Loucy (cell line): ENCODE results near the gene RUNX2.

ENCODE experiments used
- H2AFZ ChIP-seq: fragments of 200-600 bp; sonication (generic); 2 replicates; pipeline ENCODE4 v1.6.0; 2016; ENCODE audit warnings: antibody characterized with exemption, mild to moderate bottlenecking, low read length, moderate library complexity
- H3F3A ChIP-seq: fragments of 200-600 bp; 2 replicates; pipeline ENCODE4 v1.6.0; 2016; ENCODE audit warnings: antibody characterized with exemption, low read depth, mild to moderate bottlenecking
- H3K27me3 ChIP-seq: fragments of 200-600 bp; sonication (generic); 2 replicates; pipeline ENCODE4 v1.6.1; 2014; ENCODE audit warnings: low read length, mild to moderate bottlenecking; ENCODE audit not compliant: insufficient read depth, poor library complexity, severe bottlenecking
- H3K36me3 ChIP-seq: fragments of 200-600 bp; sonication (generic); 2 replicates; pipeline ENCODE4 v1.6.1; 2016; ENCODE audit warnings: low read length; ENCODE audit not compliant: insufficient read depth
- H3K4me1 ChIP-seq: fragments of 200-600 bp; sonication (generic); 2 replicates; pipeline ENCODE4 v1.5.1; 2014; ENCODE audit warnings: low read length, mild to moderate bottlenecking; ENCODE audit not compliant: insufficient read depth, poor library complexity, severe bottlenecking
- H3K4me2 ChIP-seq: fragments of 200-600 bp; sonication (generic); 2 replicates; pipeline ENCODE4 v1.6.0; 2014; ENCODE audit warnings: antibody characterized with exemption, low read length, low read depth, mild to moderate bottlenecking; ENCODE audit not compliant: poor library complexity, severe bottlenecking
- H3K4me3 ChIP-seq: fragments of 200-600 bp; sonication (generic); 2 replicates; pipeline ENCODE4 v1.5.1; 2014; ENCODE audit warnings: low read length, mild to moderate bottlenecking, mixed read lengths; ENCODE audit not compliant: poor library complexity, severe bottlenecking
- H3K79me2 ChIP-seq: fragments of 200-600 bp; sonication (generic); 2 replicates; pipeline ENCODE4 v1.6.1; 2014; ENCODE audit warnings: low read length; ENCODE audit not compliant: insufficient read depth
- H3K9ac ChIP-seq: fragments of 200-600 bp; sonication (generic); 2 replicates; pipeline ENCODE4 v1.6.0; 2014; ENCODE audit warnings: mild to moderate bottlenecking, low read depth, low read length, moderate library complexity; ENCODE audit not compliant: poor library complexity, severe bottlenecking
- H3K9me2 ChIP-seq: fragments of 200-600 bp; sonication (generic); replicated peaks from 2 replicates; pipeline ENCODE4 v1.6.1; 2016; ENCODE audit warnings: low read depth, low read length, mixed read lengths
- H3K9me3 ChIP-seq: fragments of 200-600 bp; sonication (generic); 2 replicates; pipeline ENCODE4 v1.6.1; 2014; ENCODE audit warnings: mild to moderate bottlenecking, antibody characterized with exemption, low read length, low read depth; ENCODE audit not compliant: insufficient read depth
- H4K20me1 ChIP-seq: fragments of 200-600 bp; sonication (generic); 2 replicates; pipeline ENCODE4 v1.6.0; 2014; ENCODE audit warnings: antibody characterized with exemption, low read length, mild to moderate bottlenecking; ENCODE audit not compliant: insufficient read depth, poor library complexity, severe bottlenecking
- EZH2phosphoT487 ChIP-seq: fragments of 200-600 bp; IDR thresholded peaks from 2 replicates; pipeline ENCODE4 v1.6.1; 2018; ENCODE audit warnings: antibody characterized with exemption, mild to moderate bottlenecking, moderate library complexity, borderline replicate concordance
- TF ChIP-seq, protein P1 (sequence below): fragments of 200-600 bp; sonication (generic); conservative IDR thresholded peaks from 2 replicates; pipeline ENCODE4 v1.5.1; 2014; ENCODE audit warnings: mild to moderate bottlenecking, antibody characterized with exemption, low read length

Gene RUNX2

DNA sequence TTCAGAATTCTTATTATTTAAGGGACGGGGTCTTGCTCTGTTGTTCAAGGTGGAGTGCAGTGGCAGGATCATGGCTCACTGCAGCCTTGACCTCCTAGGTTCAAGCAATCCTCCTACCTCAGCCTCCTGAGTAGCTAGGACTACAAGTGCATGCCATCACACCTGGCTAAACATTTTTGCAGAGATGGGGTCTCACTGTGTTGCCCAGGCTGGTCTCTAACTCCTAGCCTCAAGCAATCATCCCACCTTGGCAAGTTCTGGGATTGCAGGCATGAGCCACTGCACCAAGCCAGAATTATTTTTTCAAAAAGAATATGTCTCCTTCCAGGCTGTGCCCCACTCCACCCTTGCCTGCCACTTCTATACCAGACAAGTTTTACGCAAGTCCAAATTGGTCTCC is 239.7 kb downstream of the RUNX2 start:
- H3F3A ChIP-seq, result no peaks in the 10 kb centered on the region
- H3K36me3 ChIP-seq, result no peaks in the 10 kb centered on the region
- no peaks in the 10 kb centered on the region for H3K27me3 ChIP-seq
- no peaks in the 10 kb centered on the region for H3K9me3 ChIP-seq
- H3K9me2 ChIP-seq, result no peaks in the 10 kb centered on the region
- H2AFZ ChIP-seq, result no peak overlapping the region
- H3K9ac ChIP-seq, result no peak overlapping the region
- TF ChIP-seq, protein P1, sequence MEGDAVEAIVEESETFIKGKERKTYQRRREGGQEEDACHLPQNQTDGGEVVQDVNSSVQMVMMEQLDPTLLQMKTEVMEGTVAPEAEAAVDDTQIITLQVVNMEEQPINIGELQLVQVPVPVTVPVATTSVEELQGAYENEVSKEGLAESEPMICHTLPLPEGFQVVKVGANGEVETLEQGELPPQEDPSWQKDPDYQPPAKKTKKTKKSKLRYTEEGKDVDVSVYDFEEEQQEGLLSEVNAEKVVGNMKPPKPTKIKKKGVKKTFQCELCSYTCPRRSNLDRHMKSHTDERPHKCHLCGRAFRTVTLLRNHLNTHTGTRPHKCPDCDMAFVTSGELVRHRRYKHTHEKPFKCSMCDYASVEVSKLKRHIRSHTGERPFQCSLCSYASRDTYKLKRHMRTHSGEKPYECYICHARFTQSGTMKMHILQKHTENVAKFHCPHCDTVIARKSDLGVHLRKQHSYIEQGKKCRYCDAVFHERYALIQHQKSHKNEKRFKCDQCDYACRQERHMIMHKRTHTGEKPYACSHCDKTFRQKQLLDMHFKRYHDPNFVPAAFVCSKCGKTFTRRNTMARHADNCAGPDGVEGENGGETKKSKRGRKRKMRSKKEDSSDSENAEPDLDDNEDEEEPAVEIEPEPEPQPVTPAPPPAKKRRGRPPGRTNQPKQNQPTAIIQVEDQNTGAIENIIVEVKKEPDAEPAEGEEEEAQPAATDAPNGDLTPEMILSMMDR, result no peak
- TF ChIP-seq EZH2phosphoT487, result no peak
- H3K79me2 ChIP-seq, result no peaks in the 10 kb centered on the region
- no peak overlapping the region for H3K4me3 ChIP-seq
- H3K4me1 ChIP-seq, result peaks cover 3% of the 10 kb centered on the region
- H3K4me2 ChIP-seq, result no peak overlapping the region
- no peaks in the 10 kb centered on the region for H4K20me1 ChIP-seq

DNA sequence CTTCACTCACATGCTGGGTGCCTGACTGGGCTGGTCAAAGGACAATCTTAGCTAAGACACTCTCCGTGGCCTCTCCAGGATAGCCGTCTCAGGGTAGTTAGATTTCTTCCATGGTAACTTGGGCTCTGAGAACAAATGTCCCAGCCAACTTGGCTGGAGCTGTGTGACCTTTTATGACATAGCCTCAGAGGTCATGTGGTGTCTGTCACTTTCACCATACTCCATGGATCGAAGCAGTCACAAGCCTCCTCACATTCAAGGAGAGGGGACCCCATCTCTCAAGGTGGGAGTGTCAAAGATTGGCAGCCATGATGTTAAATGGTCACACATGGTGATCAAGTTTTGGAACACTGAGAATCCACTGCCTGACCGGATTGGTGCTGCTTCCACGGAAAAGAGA is 240.5 kb downstream of the RUNX2 start:
- H3K4me1 ChIP-seq, result peaks cover 7% of the 10 kb centered on the region
- no peak for TF ChIP-seq EZH2phosphoT487
- TF ChIP-seq, protein P1, result no peak
- H3K79me2 ChIP-seq, result no peaks in the 10 kb centered on the region
- no peaks in the 10 kb centered on the region for H3K9me2 ChIP-seq
- H3K4me3 ChIP-seq, result no peak overlapping the region
- no peaks in the 10 kb centered on the region for H3K27me3 ChIP-seq
- H2AFZ ChIP-seq, result no peak overlapping the region
- H3K9ac ChIP-seq, result no peak overlapping the region
- no peaks in the 10 kb centered on the region for H3K9me3 ChIP-seq
- H3F3A ChIP-seq, result no peaks in the 10 kb centered on the region
- H3K4me2 ChIP-seq, result no peak overlapping the region
- H3K36me3 ChIP-seq, result no peaks in the 10 kb centered on the region
- no peaks in the 10 kb centered on the region for H4K20me1 ChIP-seq

DNA sequence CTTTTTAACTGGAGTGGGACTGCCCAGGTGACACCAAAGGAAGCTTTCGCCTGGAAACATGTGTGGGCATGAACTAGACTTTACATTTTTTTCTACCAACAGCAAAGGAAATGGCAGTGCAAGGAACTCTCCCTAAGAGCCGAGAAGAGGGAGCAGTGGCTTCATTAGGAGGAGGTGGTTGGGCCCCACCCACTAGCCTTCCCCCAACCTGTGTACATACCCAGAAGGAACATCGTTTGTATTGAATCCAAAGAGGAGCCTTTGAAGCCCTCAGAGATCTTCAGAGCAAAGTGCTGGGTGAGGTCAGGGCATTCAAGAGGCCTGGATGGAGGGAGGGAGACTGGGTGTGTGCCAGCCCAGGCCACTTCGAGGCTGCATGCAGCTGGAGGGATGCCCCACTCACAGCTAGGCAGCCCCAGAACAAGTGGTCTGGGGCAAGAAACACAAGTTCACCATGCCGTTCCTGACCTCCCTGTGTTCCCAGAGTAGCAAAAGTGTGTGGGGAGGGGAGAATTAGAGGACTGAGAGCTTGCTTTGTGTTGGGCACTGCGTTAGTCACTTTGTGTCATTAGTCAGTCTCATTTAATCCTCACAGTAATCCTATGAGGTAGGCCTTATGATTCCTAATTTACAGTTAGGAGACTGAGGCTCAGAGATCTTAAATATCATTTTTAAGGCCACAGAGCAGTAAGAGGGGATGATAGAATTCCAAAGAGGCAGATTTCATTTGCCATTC is 241.2 kb downstream of the RUNX2 start:
- Histone ChIP-seq H3K4me2 (no peak overlapping the region), H2AFZ (no peak overlapping the region), H4K20me1 (no peaks in the 10 kb centered on the region), H3F3A (no peaks in the 10 kb centered on the region), H3K79me2 (no peaks in the 10 kb centered on the region), H3K9me3 (no peaks in the 10 kb centered on the region), H3K4me1 (peaks cover 7% of the 10 kb centered on the region), H3K4me3 (no peak overlapping the region), H3K27me3 (no peaks in the 10 kb centered on the region), H3K9me2 (no peaks in the 10 kb centered on the region), H3K9ac (no peak overlapping the region), H3K36me3 (no peaks in the 10 kb centered on the region)
- TF ChIP-seq EZH2phosphoT487, result no peak
- TF ChIP-seq, protein P1, result no peak
